ENCODE measurements around the gene RAD52.

DNA sequence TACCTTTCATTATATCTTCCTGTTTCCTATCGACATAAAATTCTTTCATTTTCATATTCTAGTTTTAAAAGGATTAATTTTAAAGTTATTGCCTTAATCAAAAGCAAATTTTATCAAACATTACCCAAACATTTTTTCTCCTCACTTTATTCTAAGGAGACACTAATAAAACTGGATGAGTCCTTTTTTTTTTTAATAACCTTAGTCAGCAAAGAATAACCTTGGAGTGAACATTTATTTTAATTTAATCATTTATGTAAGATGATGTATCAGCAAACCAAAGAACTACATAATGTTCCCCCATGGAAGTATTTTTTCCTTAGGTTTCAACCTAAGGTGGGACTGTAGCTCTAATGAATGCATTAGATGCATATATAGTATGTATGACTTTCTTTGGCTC, 83.9 kb downstream of the RAD52 start:
- TF ChIP-seq EZH2 (optimal IDR thresholded peaks at IDR 0.05; ENCODE audit: low read depth, low read length) (no peak), EZH2phosphoT487 (IDR thresholded peaks at IDR 0.05; ENCODE audit: low read length) (no peak)
- TF ChIP-seq, protein P1, sequence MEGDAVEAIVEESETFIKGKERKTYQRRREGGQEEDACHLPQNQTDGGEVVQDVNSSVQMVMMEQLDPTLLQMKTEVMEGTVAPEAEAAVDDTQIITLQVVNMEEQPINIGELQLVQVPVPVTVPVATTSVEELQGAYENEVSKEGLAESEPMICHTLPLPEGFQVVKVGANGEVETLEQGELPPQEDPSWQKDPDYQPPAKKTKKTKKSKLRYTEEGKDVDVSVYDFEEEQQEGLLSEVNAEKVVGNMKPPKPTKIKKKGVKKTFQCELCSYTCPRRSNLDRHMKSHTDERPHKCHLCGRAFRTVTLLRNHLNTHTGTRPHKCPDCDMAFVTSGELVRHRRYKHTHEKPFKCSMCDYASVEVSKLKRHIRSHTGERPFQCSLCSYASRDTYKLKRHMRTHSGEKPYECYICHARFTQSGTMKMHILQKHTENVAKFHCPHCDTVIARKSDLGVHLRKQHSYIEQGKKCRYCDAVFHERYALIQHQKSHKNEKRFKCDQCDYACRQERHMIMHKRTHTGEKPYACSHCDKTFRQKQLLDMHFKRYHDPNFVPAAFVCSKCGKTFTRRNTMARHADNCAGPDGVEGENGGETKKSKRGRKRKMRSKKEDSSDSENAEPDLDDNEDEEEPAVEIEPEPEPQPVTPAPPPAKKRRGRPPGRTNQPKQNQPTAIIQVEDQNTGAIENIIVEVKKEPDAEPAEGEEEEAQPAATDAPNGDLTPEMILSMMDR (IDR thresholded peaks at IDR 0.05; ENCODE audit: low read length) = no peak
